GM18517 (cell line): ENCODE measurements around the gene SUDS3.
"Not testable (repeated sequence)": the region's sequence is repeated elsewhere in the genome, so short reads cannot be mapped to it uniquely, and the experiment has no call there.

Experiments
- ATAC-seq: cut with Tn5 transposase; IDR thresholded peaks from one replicate; pipeline ENCODE4 v1.9.1; 2021; ENCODE audit warnings: mild to moderate bottlenecking, moderate library complexity; ENCODE audit not compliant: unreplicated experiment

SUDS3 gene

GRCh38 chr12:118391424-118391823 lies 15.1 kb downstream of the SUDS3 start:
- ATAC-seq, result no peak

DNA sequence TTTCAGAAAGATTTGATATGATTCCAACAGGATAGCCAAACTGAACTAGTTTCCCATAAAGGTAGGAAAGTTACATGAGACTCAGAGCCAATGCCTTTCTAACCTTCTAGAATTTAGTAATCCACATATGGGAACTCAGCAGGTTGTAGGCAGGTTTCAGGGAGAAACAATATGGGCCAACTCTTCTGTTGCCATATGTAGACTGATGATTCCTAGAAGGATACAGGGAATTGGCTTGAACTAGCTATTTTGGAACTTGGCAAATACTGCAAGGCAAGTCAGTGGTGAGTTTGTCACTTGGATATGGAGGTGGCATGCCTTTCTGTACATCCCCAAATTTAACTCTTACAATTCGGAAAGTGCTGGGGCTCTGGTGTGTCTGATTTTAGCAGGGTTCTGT lies 15.5 kb downstream of the SUDS3 start:
- no peak for ATAC-seq

DNA sequence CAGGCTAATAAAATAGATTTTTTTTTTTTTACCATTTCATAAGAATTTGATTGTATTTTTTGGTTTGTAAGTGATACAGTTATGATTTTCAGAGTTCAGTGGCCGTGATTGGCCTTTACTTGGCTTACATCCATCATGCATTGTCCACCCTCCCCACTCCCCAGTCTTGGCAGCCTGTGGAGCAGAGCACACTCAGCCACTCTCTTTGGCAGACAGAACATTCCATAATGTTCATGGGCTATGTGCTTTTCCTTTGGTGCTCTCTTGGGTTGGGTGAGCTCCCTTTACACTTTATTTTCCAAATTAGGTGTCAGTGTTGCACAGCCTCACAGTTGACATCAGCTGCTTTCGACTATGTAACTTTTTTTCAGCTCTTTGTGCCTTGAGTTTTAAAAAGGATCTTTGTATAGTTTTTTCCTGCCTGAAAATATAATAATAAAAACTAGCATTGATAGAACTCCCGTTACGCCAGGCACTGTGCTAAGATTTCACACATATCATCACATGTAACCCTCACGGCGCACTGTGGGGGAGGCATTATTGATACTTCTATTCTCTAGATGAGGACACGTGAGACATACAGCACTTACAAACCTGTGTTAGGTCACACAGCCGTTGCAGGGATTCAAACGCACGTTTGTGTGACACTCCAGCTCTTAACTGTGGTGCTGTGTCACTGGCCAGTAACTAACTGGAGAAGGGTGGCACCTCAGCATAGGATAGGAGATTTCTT lies 21.5 kb downstream of the SUDS3 start:
- no peak for ATAC-seq

DNA sequence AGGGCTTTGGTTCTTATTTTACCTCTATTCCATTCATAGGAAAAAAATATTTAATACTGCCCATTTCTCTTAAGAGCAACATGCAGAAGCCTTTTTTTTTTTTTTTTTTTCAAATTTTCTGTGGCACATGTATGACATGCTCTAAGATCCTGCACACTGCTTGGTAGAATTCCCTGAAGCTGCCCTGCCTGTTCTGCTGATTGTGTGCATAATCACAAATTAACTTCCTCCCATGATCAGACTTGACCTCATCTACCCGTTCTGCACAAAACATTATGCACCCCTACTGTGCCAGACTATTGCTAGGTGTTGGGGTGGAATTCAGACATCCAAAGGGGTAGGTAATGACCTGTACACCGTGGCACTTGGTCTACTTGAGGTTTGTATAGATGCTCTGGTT lies 22.2 kb downstream of the SUDS3 start:
- no peak for ATAC-seq

GRCh38 chr12:118398940-118399339 lies 22.6 kb downstream of the SUDS3 start:
- no peak for ATAC-seq

GRCh38 chr12:118402251-118402650 lies 25.9 kb downstream of the SUDS3 start:
- no peak for ATAC-seq

DNA sequence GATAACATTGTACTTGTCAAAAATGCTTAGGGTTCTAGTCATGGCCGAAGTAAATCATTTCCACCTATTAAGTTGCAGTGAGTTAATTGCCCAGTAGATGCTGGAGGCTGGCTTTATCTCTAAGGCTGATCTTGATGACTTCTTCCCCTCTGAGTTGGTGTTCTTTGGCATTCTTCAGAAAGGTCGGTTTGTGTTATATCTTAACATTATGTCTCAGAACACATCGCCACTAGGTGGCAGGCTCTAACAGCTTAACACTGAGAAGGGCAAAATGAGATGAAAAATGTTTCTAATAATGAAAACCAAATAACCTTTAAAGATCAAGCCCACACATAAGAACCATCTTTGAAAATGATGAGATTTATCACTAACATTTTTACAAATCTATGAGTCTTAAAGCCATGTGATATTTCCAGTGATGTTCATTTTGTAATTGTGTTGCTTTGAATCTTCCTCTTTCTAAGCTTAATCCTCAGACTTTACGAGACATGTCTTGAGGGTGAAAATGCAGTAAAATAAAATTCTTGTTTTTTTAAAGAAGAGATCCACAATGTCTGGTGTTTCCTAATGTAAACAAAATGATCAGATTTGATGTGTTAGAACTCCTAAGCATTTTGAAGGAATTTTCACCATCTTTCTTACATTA lies 28.6 kb downstream of the SUDS3 start:
- ATAC-seq, result no peak

DNA sequence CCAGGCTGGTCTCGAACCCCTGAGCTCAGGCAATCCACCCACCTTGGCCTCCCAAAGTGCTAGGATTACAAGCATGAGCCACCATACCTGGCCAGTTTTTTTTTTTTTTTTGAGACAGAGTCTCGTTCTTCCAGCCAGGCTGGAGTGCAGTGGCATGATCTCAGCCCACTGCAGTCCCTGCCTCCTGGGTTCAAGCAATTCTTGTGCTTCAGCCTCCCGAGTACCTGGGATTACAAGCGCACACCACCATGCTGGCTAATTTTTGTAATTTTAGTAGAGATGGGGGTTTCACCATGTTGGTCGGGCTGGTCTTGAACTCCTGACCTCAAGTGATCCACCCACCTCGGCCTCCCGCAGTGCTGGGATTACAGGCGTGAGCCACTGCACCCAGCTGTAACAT lies 31.9 kb downstream of the SUDS3 start:
- not testable (repeated sequence) for ATAC-seq

GRCh38 chr12:118409834-118410233 lies 33.5 kb downstream of the SUDS3 start:
- no peak for ATAC-seq

DNA sequence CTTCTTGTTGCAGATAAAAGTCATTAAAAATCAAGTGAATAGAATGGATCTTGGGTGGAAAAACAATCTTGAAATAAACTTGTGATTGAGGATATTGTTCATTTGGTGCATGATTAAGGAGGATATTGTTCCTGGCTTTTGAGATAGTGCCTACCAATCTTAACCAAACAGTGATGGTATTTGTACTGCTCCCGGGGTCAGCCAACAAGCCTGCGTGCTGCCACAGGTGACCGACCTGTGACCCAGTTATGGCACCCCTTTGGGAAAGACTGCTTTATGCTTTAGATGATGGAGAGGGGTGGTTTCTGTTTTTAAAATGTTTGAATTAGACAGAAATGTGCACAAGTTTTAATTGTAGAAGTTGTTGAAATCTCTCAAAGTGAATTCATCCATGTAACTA lies 41.6 kb downstream of the SUDS3 start:
- ATAC-seq, result no peak

GRCh38 chr12:118418385-118419057 lies 42.2 kb downstream of the SUDS3 start:
- ATAC-seq, result no peak

- ATAC-seq, result no peak
Observed at GRCh38 chr12:118420673-118421072, 44.3 kb downstream of the SUDS3 start.

- no peak for ATAC-seq
Observed at GRCh38 chr12:118424884-118425283, 48.5 kb downstream of the SUDS3 start.

- no peak for ATAC-seq
Observed at GRCh38 chr12:118425364-118425763, 49.0 kb downstream of the SUDS3 start.

GRCh38 chr12:118427819-118428218 lies 51.5 kb downstream of the SUDS3 start:
- ATAC-seq, result no peak

DNA sequence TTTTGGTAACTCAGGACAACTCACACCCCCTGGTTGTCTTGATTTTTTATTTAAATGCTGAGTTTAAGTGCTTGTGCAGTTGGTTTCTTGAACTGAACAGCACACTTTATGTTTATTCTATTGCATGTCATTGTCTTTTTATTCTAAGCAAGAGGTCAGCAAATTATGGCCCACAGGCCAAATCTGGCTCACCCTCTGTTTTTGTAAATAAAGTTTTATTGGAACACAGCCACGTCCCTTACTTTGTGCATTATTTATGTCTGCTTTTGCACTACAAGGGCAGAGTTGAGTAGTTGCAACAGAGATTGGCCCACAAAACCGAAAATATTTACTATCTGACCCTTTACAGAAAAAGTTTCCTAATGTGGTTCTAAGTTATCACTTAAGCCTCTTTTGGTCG lies 52.3 kb downstream of the SUDS3 start:
- ATAC-seq, result no peak

DNA sequence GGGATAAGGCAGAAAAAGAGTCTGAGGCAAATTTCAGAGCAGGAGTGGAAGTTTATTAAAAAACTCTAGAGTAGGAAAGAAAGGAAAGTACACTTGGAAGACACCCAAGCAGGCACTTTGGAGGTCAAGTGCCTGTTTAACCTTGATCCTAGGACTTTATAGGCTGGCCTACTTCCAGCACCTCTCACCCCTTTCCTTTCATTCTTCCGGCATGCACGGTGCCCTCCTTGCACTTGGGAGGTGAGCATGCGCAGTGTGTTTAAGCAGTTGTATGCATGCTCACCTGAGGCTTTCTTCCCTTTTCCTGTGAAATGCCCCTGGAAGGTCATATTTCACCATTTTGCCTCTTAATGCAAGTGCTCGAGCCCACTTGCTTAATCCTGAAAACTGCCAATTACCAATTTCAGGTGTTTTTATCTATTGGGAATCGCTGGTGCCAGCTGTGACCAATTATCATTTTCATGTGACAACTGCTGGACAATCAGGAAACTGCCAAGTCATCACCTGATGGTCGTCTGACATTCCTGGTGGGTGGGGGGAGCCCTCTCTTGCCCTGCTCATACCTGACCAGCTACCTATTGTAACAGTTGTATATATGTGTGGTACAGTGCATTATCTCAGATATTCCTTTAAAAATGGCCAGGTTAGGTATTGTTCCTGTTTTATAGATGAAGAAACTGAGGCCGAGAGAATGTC lies 53.5 kb downstream of the SUDS3 start:
- ATAC-seq, result no peak

GRCh38 chr12:118430516-118430915 lies 54.2 kb downstream of the SUDS3 start:
- ATAC-seq, result no peak

DNA sequence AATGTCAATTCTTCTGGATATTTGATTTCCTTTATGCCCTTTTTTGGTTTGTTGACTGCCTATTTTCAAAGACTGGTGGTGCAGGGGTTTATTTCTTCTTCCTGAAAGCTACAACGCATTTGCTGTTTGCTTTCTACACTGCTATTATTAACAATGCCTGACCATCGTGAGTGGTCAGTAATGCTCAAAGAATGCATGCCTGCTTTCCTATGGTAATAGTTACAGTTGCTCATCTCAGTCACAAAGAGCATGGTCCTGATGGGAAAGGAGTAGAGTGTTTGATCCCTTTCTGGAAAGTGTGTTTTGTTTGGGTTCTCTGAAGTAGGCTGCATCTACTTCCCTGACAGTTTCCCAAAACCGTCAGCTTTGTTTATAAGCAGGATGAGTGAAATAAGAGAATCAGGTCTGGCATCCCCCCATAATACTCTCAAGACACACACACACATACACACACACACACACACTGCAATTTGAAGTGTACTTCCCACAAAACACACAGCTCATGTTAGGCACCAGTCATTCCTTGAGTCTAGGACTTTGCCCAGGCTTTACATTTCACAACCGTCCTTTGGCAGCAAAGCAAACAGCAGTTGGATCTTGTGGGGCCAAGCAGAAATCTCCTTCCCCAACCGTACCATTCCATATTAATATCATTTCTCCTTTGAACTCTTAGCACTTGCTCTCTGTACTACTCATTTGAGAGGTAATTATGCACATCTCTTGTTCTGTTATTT lies 56.6 kb downstream of the SUDS3 start:
- no peak for ATAC-seq

DNA sequence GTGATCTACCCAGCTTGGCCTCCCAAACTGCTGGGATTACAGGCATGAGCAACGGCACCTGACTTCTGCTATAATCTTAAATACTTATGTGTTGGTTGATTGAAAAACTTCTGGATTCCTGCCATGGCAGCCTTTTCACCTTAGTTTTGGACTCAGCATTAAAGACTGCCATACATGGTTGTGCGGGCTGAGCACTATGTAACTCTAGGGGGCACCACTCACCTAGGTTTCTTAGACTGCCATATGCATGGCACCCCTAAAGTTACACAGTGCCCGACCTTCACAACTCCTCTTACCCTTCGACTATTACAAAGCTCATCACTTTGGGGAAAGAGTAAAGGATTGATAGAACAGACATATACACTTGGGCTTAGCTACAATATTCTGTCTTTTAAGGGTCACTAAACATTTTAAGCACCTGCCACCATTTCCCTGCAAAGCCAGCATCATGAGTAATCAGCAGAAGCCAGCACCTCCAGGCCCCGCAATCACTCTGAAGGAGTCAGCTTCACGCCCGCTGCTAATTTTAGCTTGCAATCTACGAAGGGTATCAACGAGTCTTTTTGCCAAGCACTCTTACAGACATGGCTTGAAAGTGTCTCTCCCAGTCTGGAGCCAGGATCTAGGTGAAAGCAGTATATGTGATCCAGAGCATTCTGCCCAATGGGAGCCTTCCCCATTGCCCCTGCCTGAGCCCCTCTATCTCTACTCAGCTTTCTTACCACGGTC lies 59.8 kb downstream of the SUDS3 start:
- no peak for ATAC-seq
